Sigmoid colon (tissue), 7 donors: ENCODE data around the gene KCNJ3. TPM values are rescaled to one million over a fixed set of nuclear protein-coding genes. Genes with fewer than 3 reads are reported as not detected.
"Not testable (repeated sequence)": the region's sequence is repeated elsewhere in the genome, so short reads cannot be mapped to it uniquely, and the experiment has no call there.

Experiments used
- DNase-seq: peaks from one replicate; pipeline ENCODE4 v3.0.0-alpha.2; 2019
- H3K27ac ChIP-seq, 4 donors: fragments of 200-600 bp; sonication (generic); one replicate each; pipeline ENCODE4 v1.5.1; 2016 to 2019; ENCODE audit warnings: mild to moderate bottlenecking in 1 of 4
- H3K27me3 ChIP-seq, 3 donors: fragments of 200-600 bp; sonication (generic); one replicate each; pipeline ENCODE4 v1.5.1; 2019; ENCODE audit warnings: mild to moderate bottlenecking in 1 of 3
- H3K36me3 ChIP-seq, 4 donors: fragments of 200-600 bp; sonication (generic); one replicate each; pipeline ENCODE4 v1.5.1; 2016 to 2019
- H3K4me1 ChIP-seq, 4 donors: fragments of 200-600 bp; sonication (generic); one replicate each; pipeline ENCODE4 v1.5.1; 2017 to 2019
- H3K4me3 ChIP-seq, 4 donors: fragments of 200-600 bp; sonication (generic); one replicate each; pipeline ENCODE4 v1.5.1; 2017 to 2019; ENCODE audit warnings: mild to moderate bottlenecking in 2 of 4, moderate library complexity in 1 of 4
- H3K9me3 ChIP-seq, 4 donors: fragments of 200-600 bp in 3 of 4; sonication (generic) in 3 of 4; one replicate each; pipeline versions ENCODE4 v1.5.1 to v1.6.1; 2013 to 2019
- CTCF ChIP-seq, 4 experiments: fragments of 450-650 bp in 3 of 4; fragments of 200-600 bp in 1 of 4; IDR thresholded peaks; one replicate each; pipeline ENCODE4 v1.5.1; 2016 to 2019; ENCODE audit warnings: antibody characterized with exemption in 4 of 4, mild to moderate bottlenecking in 3 of 4, moderate library complexity in 2 of 4
- EP300 ChIP-seq, 4 donors: sonication (generic); formaldehyde crosslinking; IDR thresholded peaks; one replicate each; pipeline ENCODE4 v1.6.1; 2017; ENCODE audit warnings: antibody characterized with exemption in 4 of 4
- POLR2A ChIP-seq, 2 donors: fragments of 450-650 bp; IDR thresholded peaks; one replicate each; pipeline ENCODE4 v1.6.1; 2016; ENCODE audit warnings: antibody characterized with exemption in 2 of 2, mild to moderate bottlenecking in 2 of 2, moderate library complexity in 2 of 2
- POLR2AphosphoS5 ChIP-seq, 4 donors: sonication (generic); formaldehyde crosslinking; IDR thresholded peaks; one replicate each; pipeline ENCODE4 v1.6.1; 2017; ENCODE audit warnings: antibody characterized with exemption in 4 of 4
- WGBS, 2 donors: extraction: QIAGEN DNeasy Blood & Tissue Kit; methylation state at CpG; one replicate each; pipeline ENCODE4 v1.1.7; 2013; 5-methylcytosine and 5-hydroxymethylcytosine counted together
- intact Hi-C: fragments of 100-400 bp; cut with DNase I; formaldehyde crosslinking; loops from one replicate; pipeline ENCODE4 v1.15.1; 2023
- polyA plus RNA-seq, 3 donors: library from polyadenylated mRNA; stranded (reverse); fragments of 200-250 nt; gene quantifications; one replicate each; pipeline ENCODE4 v1.2.3, GENCODE V29; 2013
- total RNA-seq, 4 donors: library from RNA; depleted of rRNA; stranded (reverse); fragments of >200 nt; gene quantifications; one replicate each; pipeline ENCODE4 v1.1.0, GENCODE V29; 2016
- donor health status: healthy with polysubstance abuse.
- donor health status: Bipolar disorder and iron deficiency.
- donor health status: healthy.

KCNJ3 gene
- total and polyA plus RNA-seq, 7 donors = under 0.01 to 0.60 (median 0.16) TPM

- H3K27me3 ChIP-seq = no peaks in the 10 kb centered on the region
- TF ChIP-seq CTCF (IDR thresholded peaks at IDR 0.05) (no peak), EP300 (IDR thresholded peaks at IDR 0.05) (no peak), POLR2A (IDR thresholded peaks at IDR 0.05) (no peak), POLR2AphosphoS5 (IDR thresholded peaks at IDR 0.05) (no peak)
Observed at GRCh38 chr2:154849482-154849881, 151.0 kb downstream of the KCNJ3 start.

GRCh38 chr2:154850532-154850931, 152.0 kb downstream of the KCNJ3 start:
- Histone ChIP-seq H3K27me3 (no peaks in the 10 kb centered on the region), H3K4me3 (no peak overlapping the region), H3K4me1 (no peaks in the 10 kb centered on the region), H3K27ac (no peak overlapping the region), H3K9me3 (no peaks in the 10 kb centered on the region), H3K36me3 (no peaks in the 10 kb centered on the region)
- TF ChIP-seq POLR2A (IDR thresholded peaks at IDR 0.05) (no peak), EP300 (IDR thresholded peaks at IDR 0.05) (no peak), CTCF (IDR thresholded peaks at IDR 0.05) (no peak), POLR2AphosphoS5 (IDR thresholded peaks at IDR 0.05) (no peak)
- no peak for DNase-seq
- intact Hi-C loops = no loop called here

More at GRCh38 chr2:154849482-154849881, 151.0 kb downstream of the KCNJ3 start:
- Histone ChIP-seq H3K36me3 (no peaks in the 10 kb centered on the region), H3K4me1 (no peaks in the 10 kb centered on the region), H3K9me3 (no peaks in the 10 kb centered on the region), H3K27ac (no peak overlapping the region), H3K4me3 (no peak overlapping the region)
- intact Hi-C loops = no loop called here
- DNase-seq = no peak
- 87 to 88% methylated on average over 3 of the region's 3 CpGs for WGBS, 2 donors

- no peaks in the 10 kb centered on the region for H3K36me3 ChIP-seq
- TF ChIP-seq EP300 (IDR thresholded peaks at IDR 0.05) (no peak), POLR2AphosphoS5 (IDR thresholded peaks at IDR 0.05) (no peak)
- H3K27ac ChIP-seq = no peak overlapping the region
- H3K27me3 ChIP-seq = no peaks in the 10 kb centered on the region
- H3K4me3 ChIP-seq = no peak overlapping the region
- intact Hi-C loops = no loop called here
- no peaks in the 10 kb centered on the region for H3K9me3 ChIP-seq
- no peaks in the 10 kb centered on the region for H3K4me1 ChIP-seq
- WGBS, 2 donors = 92 to 93% methylated on average over 6 of the region's 6 CpGs
- no peak for DNase-seq
Observed at GRCh38 chr2:154855138-154855537, 156.6 kb downstream of the KCNJ3 start.

- DNase-seq, H3K36me3 ChIP-seq, H3K27ac ChIP-seq, H3K27me3 ChIP-seq, H3K4me3 ChIP-seq, H3K9me3 ChIP-seq, intact Hi-C loops, H3K4me1 ChIP-seq: not testable (repeated sequence)
- WGBS, 2 donors = 67 to 73% methylated on average over 4 of the region's 4 CpGs
Observed at GRCh38 chr2:154867151-154867550, 168.7 kb downstream of the KCNJ3 start.

GRCh38 chr2:154875999-154876398, 177.5 kb downstream of the KCNJ3 start:
- Histone ChIP-seq H3K4me3 (no peak overlapping the region), H3K36me3 (no peaks in the 10 kb centered on the region), H3K9me3 (no peaks in the 10 kb centered on the region), H3K27ac (no peak overlapping the region), H3K27me3 (no peaks in the 10 kb centered on the region), H3K4me1 (no peaks in the 10 kb centered on the region)
- DNase-seq = no peak
- 93 to 94% methylated on average over 2 of the region's 2 CpGs for WGBS, 2 donors
- intact Hi-C loops = no loop called here
- no peak for TF ChIP-seq POLR2AphosphoS5 (IDR thresholded peaks at IDR 0.05)
- TF ChIP-seq POLR2A (IDR thresholded peaks at IDR 0.05) = no peak
- no peak for TF ChIP-seq EP300 (IDR thresholded peaks at IDR 0.05)
- no peak for TF ChIP-seq CTCF (IDR thresholded peaks at IDR 0.05)

GRCh38 chr2:154882725-154883124, 184.2 kb downstream of the KCNJ3 start:
- DNase-seq = no peak
- Histone ChIP-seq H3K4me3 (no peak overlapping the region), H3K36me3 (no peaks in the 10 kb centered on the region), H3K9me3 (peaks cover 0 to 1% (median 0%) of the 10 kb centered on the region in 4 donors), H3K4me1 (no peaks in the 10 kb centered on the region), H3K27ac (no peak overlapping the region), H3K27me3 (no peaks in the 10 kb centered on the region)
- 92 to 93% methylated on average over 3 of the region's 3 CpGs for WGBS, 2 donors
- TF ChIP-seq POLR2A (IDR thresholded peaks at IDR 0.05) = no peak
- intact Hi-C loops = no loop called here
